Inflammatory macrophage treated with lipopolysaccharide for 4 hours (primary cell): ENCODE data around the gene FAM76A.
A peak's percentile ranks its signal among the peaks of the same experiment; 100 is the strongest.
"Not testable (repeated sequence)": the region's sequence is repeated elsewhere in the genome, so short reads cannot be mapped to it uniquely, and the experiment has no call there.

Source experiments
- DNase-seq: peaks from one replicate; pipeline ENCODE4 v3.0.0-alpha.2; 2020

Gene FAM76A

DNA sequence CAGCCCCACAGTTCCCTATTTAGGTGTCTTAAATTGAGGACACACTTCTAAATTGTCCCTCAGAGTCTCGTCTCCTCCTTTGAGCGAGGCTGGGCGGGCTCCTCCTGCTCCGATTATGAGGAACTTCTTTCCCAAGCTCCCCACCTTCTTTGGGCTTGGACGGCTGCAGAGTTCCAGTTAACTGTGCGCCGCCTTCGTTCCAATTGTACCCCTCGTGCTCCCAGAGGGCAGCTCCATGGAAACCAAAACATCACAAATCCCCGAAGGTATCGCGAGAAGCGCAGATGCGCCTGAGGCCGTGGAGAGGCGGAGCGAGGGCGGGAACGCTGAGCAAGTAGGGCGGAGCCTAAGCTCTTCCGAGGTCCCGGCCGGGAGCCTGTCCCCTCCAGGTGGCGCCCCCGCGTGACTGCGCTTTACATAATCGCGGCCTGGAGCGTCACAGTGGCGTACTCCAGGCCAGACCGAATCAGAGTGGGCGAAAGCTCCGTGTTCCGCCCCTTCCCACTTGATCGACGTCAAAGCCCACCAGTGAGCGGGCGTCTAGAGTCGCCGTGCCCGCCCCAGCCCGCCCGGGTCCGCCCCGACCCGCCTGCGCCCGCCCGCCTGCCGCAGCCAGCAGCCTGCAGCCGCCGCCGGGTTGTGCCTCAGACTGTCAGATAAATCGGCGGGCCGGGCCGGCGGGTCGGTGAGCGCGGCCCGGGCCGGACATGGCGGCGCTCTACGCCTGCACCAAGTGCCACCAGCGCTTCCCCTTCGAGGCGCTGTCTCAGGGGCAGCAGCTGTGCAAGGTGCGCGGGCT, at the start of gene FAM76A:
FAM76A (plus strand) TSS at position 588 of the 799 bp plus-strand sequence; CDS start at position 708, 120 bp downstream.
- peak; percentile 100 for DNase-seq

DNA sequence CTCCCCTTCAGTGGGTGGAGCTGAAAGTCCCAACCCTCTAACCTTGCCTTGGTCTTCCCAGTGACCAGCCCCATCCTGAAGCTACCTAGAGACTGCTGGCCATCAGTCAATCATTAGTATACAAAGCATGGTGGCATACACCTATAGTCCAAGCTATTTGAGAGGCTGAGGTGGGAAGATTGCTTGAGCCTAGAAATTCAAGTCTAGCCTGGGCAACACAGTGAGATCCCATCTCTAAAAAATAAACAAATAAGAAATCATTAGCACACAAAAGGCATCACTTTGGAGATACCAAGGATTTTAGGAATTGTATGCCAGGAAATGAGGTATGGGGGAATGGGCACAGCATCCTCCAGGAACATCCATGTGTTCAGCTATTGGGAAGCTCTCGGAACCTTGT, 49.4 kb upstream of the FAM76A start:
- DNase-seq: no peak

DNA sequence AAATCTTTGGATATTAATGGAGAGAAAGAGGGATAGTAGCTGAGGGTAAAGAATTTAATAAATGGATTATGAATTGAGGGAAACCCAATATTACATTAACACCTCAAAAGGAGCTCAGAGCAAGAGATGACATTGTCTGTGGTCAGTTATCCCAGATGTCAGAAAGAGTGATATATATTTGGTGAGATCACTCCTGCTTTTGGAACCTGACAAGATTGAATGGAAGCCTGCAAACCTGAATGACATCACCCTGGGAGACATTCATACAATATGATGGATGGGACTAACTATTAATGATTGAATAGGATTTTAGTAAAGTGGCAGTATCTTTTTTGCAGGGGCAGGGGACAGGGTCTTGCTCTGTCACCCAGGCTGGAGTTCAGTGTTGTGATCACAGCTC, 47.0 kb upstream of the FAM76A start:
- no peak for DNase-seq

GRCh38 chr1:27680225-27680791, 45.5 kb upstream of the FAM76A start:
- DNase-seq: not testable (repeated sequence)

DNA sequence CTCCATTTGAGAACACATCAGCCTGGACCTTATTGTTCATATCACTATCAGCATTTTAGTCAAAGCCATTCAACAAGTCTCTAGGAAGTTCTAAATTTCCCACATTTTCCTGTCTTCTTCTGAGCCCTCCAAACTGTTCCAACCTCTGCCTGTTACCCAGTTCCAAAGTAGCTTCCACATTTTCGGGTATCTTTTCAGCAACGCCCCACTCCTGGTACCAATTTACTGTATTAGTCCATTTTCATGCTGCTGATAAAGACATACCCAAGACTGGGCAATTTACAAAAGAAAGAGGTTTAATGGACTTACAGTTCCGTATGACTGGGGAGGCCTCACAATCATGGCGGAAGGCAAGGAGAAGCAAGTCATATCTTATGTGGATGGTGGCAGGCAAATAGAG, 44.2 kb upstream of the FAM76A start:
- not testable (repeated sequence) for DNase-seq

- DNase-seq: peak; percentile 33
Measured at GRCh38 chr1:27682351-27682944, 43.3 kb upstream of the FAM76A start.

- DNase-seq: no peak
Measured at GRCh38 chr1:27684176-27684575, 41.6 kb upstream of the FAM76A start.

- DNase-seq: no peak
Measured at GRCh38 chr1:27686223-27686990, 39.4 kb upstream of the FAM76A start.

- DNase-seq: no peak
Measured at GRCh38 chr1:27687906-27688305, 37.9 kb upstream of the FAM76A start.

- peak; percentile 6 for DNase-seq
Measured at GRCh38 chr1:27689423-27690173, 36.2 kb upstream of the FAM76A start.

DNA sequence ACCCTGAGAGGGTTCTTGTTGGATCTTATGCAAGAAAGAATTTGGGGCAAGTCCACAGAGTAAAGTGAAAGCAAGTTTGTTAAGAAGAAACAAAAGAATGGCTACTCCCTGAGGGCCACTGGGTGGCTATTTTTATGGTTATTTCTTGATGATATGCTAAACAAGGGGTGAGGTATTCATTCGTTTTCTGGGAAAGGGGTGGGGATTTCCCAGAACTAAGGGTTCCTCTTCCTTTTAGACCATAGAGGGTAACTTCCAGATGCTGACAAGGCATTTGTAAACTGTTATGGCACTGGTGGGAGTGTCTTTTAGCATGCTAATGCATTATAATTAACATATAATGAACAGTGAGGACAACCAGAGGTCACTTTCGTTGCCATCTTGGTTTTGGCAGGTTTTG, 35.6 kb upstream of the FAM76A start:
- DNase-seq: peak; percentile 41

DNA sequence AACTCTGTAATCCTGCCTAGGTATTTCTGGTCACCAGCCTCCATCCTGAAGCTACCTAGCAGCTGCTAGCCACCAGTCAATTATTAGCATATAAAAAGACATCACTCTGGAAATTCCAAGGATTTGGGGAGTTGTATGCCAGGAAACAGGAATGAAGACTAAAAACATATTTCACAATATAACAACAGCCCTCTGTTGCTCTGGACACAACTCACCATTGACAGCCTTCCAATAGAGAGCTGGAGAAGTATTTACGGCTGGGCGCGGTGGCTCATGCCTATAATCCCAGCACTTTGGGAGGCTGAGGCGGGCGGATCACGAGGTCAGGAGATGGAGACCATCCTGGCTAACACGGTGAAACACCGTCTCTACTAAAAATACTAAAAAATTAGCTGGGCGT, 28.9 kb upstream of the FAM76A start:
- not testable (repeated sequence) for DNase-seq

GRCh38 chr1:27704958-27705357, 20.8 kb upstream of the FAM76A start:
- DNase-seq: no peak

GRCh38 chr1:27705545-27705944, 20.2 kb upstream of the FAM76A start:
- DNase-seq: no peak

- no peak for DNase-seq
Measured at GRCh38 chr1:27710574-27710973, 15.2 kb upstream of the FAM76A start.

DNA sequence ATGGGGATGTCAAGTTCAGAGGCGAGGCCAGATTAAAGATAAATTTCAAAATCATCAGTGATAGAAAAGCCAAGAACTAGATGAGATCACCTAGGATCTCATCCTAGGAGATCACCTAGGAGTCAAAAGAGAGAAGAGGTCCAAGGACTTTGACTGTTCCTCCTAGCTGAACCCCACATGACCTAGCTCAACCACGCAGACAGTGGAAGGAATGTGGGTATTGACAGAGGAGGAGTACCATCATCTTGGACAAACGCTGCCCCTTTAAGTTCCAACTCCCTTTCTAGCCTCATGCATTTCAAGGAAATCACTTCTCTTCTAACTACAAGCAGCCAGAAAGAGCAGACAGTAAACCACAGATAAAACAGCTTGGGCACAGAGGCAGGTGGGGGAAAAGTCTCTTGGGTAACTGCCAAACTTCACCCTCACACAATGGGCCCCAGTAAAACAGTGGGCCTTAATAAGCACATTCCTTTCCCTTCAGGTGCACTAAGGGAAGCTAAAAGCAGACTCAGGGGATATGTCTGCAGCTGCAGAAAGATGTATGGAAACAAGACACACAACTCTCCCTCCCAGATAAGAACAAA, 12.5 kb upstream of the FAM76A start:
- DNase-seq: no peak

GRCh38 chr1:27713869-27714513, 11.8 kb upstream of the FAM76A start:
- DNase-seq: no peak

GRCh38 chr1:27716262-27716895, 9.4 kb upstream of the FAM76A start:
- DNase-seq: no peak

DNA sequence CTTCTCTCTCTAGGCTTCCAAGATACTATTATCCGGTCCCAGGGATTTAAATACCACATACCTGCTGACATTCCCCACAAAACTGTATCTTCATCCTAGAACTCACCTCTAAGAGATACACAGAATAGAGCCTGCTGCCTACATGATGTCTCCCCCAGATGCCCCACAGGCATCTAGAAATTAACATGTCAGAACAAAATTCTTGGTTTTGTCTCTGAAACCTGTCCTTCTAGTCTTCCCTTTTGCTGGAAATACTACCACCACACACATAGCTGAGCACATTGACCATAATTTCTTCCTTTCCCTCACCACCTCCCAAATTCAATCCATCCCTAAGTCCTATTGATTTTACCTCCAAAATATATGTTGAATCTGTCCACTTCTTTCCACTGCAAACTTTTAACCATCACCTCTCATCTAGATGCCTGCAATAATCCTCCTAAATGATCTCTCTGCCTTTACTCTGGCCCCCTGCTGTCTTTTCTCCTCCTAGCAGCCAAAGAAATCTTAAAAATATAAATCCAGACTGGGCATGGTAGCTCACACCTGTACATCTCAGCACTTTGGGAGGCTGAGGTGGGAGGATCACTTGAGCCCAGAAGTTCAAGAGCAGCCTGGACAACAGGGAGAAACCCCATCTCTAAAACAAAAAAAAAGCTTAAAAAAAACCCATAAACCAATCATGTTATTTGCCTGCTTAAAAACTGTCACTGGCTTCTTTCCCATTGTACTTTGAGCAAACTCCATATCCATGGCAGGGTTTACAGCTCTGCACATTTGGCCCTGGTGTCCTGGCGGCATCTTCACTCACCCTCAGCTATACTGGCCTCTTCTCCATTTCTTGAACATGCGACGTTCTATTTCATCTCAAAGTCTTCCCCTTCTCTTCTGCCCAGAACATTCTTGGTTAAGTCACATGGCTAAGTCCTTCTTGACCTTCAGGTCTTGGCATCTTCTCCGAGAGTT, 6.2 kb upstream of the FAM76A start:
- no peak for DNase-seq

DNA sequence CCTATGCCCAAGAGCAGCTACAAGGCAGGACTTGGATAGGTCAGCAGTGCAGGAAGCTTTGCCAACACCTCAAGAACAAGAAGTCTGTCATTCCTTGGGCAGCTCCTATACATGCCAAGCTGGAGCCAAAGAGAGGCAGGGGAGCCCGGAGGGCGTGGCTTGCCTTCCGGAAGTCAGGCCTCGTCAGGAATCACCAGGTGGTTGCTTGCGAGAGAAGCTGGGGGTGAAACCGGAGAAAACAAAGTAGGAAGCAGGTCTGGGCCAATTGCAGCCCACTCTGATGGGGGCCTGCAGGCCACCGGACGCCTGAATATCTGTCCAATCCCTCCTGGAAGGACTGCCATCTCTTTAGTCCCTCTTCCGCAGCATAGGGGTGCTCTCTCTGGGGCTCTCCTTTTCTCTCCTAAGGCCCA, 794 bp upstream of the FAM76A start:
- no peak for DNase-seq
